A549 treated with GW870086 at 1 μM for 4 hours (cell line): ENCODE data around the gene PAWR. TPM values are rescaled to one million over a fixed set of nuclear protein-coding genes. Genes with fewer than 3 reads are reported as not detected.

Experiments
- total RNA-seq: library from RNA; stranded (reverse); fragments of 200-300 nt; extraction: Qiagen RNA extraction; gene quantifications from 5 replicates; pipeline ENCODE4 v1.2.3, GENCODE V29; 2022; ENCODE audit warnings: low read depth

Gene PAWR, protein sequence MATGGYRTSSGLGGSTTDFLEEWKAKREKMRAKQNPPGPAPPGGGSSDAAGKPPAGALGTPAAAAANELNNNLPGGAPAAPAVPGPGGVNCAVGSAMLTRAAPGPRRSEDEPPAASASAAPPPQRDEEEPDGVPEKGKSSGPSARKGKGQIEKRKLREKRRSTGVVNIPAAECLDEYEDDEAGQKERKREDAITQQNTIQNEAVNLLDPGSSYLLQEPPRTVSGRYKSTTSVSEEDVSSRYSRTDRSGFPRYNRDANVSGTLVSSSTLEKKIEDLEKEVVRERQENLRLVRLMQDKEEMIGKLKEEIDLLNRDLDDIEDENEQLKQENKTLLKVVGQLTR
- total RNA-seq = 28.9 to 59.7 TPM (median 53.9 TPM) in 5 replicates

DNA sequence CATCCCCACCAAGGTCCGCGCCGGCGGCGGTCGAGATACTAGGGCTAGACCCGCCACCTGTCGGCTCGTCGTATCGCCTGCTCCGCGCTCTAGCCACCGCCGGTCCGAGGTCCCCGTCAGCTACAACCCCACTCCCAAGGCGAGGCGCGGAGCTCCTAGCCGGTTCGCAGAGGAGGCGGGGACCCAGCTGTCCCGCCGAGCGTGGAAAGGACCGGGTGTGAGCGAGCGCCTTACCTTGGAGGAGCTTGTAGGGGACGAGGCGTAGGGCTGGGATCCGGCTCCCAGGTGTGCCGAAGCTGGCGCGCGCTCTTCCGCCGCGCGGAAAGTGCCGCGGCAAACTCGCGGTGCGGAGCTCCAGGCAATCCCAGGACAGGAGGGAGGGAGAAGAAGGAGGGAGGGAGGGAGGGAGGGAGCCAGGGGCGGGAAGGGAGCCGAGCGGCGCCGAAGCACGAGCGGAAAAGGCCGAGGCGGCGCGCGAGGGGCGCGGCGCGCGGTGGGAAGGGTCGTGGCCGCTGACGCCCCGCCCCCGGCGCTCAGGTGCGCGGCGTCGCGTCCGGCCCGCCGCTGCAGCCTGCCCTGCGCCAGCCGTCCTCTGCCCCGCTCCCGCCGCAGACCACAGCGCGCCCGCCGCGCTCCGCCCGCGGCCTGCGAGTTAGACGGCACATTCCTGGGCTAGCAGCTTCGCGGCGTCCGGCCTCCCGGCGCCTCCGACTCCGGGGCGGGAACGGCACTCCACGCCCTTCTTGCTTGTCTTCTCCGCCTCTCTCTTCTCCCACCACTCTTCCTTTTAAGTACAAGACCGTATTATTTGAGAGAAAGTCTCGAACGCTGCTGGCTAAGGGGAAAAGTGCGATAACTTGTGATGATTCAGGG is at the start of gene PAWR:
Gene PAWR, minus strand, starts transcription at position 327 of the 873 bp plus-strand sequence. CDS start 720 bp downstream, outside the sequence.

Other genes with a start within 250 kb of the PAWR start
- gene PPP1R12A, start 244.1 kb upstream of the PAWR start, total RNA-seq = 14.8 to 32.6 TPM (median 25.5 TPM) in 5 replicates